Spleen (tissue), 7 donors: ENCODE data around the gene PCBP3.

Experiments used
- CTCF ChIP-seq, 11 experiments: fragments of 200-600 bp in 7 of 11; fragments of 450-650 bp in 4 of 11; sonication (generic) in 4 of 11; IDR thresholded peaks in 8 of 11; conservative IDR thresholded peaks in 3 of 11; 1 replicate in 7 of 11; 2 replicates in 4 of 11; pipeline versions ENCODE4 v1.4.0 to v1.8.0; 2016 to 2021; ENCODE audit warnings: antibody characterized with exemption in 11 of 11, inconsistent platforms in 4 of 11, mild to moderate bottlenecking in 1 of 11
- POLR2A ChIP-seq, 3 donors: fragments of 450-650 bp; IDR thresholded peaks; one replicate each; pipeline ENCODE4 v1.5.1; 2017; ENCODE audit warnings: antibody characterized with exemption in 3 of 3, mild to moderate bottlenecking in 1 of 3
- POLR2AphosphoS5 ChIP-seq, 3 donors: sonication (generic); formaldehyde crosslinking; IDR thresholded peaks; one replicate each; pipeline ENCODE4 v1.5.1; 2017; ENCODE audit warnings: antibody characterized with exemption in 3 of 3
- donor health status: DM: no; HTN: no; CAD: no; lungs with moderate emphysema.
- donor health status: DM: no; HTN: no; CAD: no.
- donor health status: DM: no; HTN: no; CAD: no.

- TF ChIP-seq CTCF (IDR thresholded peaks at IDR 0.05 in 8 of 11, conservative IDR thresholded peaks at IDR 0.05 in 3 of 11) (no peak), POLR2A (IDR thresholded peaks at IDR 0.05) (no peak), POLR2AphosphoS5 (IDR thresholded peaks at IDR 0.05) (no peak)
Observed at GRCh38 chr21:45750936-45751335, 107.4 kb downstream of the PCBP3 start.
